HG03064 (cell line): ENCODE measurements around the gene AJUBA.
"Not testable (repeated sequence)": the region's sequence is repeated elsewhere in the genome, so short reads cannot be mapped to it uniquely, and the experiment has no call there.

Source experiments
- ATAC-seq: cut with Tn5 transposase; IDR thresholded peaks from one replicate; pipeline ENCODE4 v1.9.1; 2021; ENCODE audit warnings: low read depth; ENCODE audit not compliant: unreplicated experiment

Gene AJUBA

DNA sequence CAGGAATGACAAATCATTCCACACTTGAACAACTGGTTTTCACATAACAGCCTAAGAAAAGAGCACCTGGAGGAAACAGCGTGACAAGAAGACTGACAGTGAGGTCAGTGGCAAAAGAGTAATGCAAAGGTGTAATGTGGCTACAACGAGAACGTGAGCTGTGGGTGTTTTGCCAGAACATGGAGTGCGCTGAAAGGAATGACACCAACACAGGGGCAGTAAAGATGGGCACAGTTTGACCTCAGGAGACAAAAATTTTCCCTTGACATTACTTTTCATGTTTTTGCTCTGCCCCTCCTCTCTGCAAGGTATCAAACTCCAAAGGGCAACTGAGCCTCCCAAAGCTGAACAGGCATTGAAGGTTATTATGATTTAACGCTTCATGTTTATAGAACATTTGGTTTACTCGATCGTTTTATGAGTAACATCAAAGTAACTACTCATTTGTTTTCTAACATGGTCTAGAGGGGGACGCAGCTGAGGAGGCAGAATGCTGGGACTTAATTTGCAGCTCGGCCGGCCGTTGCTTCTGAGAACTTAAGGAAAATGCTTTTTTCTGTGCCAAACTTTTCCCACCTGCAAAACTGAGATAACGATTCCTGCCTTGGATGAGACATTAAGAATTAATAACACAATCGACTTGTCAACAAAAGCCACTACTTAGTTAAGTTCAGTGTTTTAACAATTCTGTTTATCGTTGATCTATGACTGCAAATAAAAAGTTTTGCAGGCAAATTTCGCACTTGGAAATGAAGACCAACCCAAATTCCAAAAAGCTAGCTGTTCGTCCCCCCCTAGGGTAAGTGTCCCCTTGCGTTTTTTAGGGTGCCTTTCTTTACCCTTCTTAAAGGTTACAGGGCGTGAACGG, 26.4 kb downstream of the AJUBA start:
- ATAC-seq, result no peak

DNA sequence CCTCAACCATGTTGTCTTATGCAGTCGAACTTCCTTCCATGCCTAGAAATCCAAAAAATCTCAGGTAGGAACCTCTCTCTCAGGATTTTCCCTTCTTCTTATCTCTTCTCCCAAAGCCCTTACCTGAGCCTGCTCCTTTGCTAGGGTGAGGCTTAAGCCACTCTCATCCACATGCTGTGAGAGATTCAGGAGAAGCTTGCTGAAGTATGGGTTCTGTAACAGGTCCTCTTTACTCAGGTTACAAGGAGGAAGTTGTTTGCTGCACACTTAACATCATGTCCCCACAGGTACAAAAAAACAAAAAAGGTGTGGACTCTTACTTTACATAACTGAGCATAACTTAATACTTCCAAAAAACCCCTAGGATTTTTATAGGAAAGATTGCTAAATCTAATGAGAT, 29.9 kb downstream of the AJUBA start:
- ATAC-seq, result no peak

DNA sequence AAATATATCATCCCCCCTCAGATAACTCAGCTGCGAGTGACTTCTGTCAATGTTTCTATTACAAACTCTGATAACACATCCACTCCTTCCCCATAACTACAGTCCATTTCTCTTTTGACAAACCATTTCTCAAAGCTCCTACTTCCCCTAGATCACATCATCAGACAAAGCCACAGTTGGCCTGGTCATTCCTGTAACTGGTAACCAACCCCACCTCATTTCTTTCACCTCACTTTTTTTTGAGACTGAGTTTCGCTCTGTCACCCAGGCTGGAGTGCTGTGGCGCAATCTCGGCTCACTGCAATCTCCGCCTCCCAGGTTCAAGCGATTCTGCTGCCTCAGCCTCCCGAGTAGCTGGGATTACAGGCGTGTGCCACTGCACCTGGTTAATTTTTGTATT, 30.6 kb downstream of the AJUBA start:
- ATAC-seq, result not testable (repeated sequence)

DNA sequence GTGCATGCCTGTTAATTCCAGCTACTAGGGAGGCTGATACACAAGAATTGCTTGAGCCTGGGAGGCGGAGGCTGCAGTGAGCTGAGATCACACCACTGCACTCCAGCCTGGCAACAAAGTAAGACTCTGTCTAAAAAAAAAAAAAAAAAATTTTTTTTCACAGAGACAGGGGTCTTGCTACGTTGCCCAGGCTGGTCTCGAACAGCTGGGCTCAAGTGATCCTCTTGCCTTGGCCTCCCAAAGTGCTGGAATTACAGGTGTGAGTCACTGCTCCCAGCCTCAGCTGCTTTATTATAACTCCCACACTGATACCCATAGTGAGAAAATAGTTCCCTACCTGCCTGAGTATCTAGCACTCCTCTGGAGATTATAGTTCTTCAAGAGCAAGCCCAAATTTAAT, 36.7 kb downstream of the AJUBA start:
- ATAC-seq, result no peak

DNA sequence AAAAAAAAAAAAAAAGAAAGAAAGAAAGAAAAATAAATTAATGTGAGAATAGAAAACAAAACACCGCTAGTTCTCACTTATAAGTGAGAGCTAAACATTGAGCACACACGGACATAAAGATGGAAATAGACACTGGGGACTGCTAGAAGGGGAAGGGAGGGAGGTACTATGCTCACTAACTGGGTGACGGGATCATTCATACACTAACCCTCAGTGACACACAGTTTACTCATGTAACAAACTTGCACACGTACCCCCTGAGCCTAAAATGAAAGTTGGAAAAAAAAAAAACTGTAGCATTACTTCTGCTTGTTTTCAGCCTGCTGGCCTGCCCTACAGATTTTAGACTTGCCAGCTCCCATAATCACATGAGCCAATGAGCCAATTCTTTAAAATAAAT, 42.7 kb downstream of the AJUBA start:
- ATAC-seq, result no peak

DNA sequence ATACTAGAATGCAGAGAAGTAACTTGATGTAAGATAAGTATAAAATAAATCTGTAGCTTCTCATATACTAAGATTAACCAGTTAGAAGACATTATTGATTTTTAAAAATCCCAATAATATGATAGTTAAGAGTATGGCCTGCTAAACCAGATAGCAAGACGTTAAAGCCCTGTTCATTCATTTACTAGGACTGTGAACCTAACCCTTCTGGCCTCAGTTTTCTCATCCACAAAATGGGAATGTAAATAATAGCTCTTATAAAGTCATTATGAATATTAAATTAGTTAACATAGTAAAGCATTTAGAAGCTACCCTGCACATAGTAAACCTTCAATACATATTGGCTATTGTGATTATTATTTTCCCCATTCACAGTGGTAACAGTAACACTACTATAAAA, 47.2 kb downstream of the AJUBA start:
- ATAC-seq, result no peak

DNA sequence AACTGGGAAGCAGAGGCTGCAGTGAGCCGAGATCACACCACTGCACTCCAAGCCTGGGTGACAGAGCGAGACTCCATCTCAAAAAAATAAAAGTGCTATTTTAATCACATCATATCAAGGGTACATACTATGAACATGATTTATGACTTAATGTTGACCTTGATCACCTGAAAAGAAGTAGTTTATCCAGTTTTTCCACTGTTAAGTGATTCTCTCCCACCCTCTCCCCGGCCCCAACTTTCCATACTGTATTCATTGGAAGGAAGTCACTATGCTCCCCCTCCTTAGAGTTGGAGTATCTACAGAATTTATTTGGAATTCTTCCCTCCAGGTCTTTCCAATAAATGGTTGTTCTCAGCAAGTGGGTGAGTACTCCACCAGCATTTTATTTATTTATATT, 50.2 kb downstream of the AJUBA start:
- no peak for ATAC-seq

DNA sequence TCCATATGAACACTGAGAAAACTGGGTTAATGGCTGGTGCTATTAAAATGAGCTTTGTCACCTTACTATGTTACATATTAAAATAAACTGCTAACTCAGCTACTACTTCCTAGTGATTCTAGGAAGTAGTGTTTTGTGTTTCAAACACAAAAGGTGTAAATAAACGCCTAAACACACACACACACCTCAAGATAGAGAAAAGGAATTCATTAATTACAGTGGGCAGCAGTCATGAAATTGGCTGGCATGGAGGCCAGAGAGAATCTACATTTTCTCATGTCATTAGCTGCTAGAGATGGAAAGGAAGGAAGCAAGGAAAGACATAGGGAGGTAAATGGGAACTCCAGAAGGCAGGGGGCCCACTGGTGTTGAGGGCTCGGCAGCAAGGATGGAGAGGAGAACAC, 52.4 kb downstream of the AJUBA start:
- ATAC-seq, result peak; percentile 2

DNA sequence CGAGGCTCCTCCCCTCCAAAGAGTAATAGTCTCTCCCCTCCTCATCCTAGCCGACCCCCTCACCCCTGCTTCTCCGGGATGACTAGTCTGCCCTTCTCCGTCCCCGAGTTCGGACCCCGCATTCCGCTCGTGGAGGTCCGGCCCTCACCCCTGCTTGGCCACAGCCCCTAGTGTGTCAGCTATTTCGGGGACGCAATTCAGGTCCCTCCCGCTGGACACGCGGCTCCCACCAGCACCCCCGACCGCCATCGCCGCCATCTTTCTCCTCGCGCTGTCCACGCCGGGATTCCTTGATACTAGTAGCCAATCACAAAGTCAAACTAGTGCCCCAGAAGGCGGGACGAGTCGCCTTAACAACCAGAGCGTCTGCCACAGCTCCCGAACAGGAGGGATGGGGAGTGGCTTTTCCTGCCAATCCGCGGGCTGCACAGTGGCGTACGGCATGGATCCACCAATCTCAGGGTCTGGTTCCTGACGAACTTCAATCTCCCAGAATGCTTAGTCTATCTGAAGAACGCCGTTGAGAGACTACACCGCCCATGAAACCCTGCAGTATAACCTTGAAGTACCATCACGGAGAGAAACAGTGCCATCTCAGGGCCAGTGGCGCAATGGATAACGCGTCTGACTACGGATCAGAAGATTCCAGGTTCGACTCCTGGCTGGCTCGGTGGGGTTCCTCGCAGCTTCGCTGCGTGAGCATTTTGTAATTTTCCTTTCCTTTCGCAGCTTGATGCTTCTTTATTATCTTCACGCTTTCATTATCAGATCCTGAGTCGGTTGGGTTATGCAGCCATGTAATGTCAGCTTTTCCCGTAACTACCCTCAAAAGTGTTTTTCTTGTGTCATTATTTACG, 53.0 kb downstream of the AJUBA start, which contains the start of gene PRMT5:
PRMT5 (minus strand) TSS at position 273 of the 857 bp plus-strand sequence; CDS start at position 258, 15 bp downstream.
- ATAC-seq, result peak; percentile 89

DNA sequence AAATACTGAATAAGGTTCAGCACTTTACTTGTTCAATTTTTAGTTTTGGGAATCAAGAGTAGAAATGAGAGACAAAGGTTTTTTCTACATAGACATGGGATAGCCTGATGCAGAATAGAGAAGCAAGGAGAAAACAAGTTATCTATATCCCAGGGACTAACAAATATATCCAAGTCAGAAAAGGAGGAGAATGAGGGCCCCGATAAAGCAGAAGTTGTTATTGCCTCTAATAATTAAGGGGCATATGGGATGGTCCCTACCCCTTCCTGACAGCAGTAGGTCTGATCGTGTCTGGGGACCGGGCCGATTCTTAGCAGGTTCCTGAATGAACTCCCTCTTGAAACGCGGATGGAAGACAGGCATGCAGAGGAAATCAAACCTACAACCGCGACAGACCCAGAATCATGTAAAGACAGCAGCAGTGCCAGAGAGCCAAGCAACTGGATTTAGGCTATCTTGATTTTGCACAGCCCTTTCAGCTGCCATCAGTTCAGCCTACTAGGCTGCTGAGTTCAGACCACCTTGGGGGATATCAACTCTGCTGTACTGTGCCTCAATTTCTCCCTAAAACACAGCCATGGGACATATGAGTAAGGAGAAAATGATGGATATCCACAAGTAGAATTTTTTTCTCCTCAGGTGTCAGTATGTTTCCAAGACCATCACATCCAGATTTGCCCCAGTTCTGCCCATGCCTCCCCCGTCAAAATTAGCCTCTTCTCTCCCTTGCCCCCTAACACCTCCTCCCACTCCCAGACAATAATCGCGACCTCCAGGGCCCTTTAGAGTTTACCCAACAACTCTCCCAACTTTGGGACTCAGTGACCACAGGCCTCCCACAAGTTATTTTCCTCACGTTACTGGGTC, 53.9 kb downstream of the AJUBA start:
- no peak for ATAC-seq

DNA sequence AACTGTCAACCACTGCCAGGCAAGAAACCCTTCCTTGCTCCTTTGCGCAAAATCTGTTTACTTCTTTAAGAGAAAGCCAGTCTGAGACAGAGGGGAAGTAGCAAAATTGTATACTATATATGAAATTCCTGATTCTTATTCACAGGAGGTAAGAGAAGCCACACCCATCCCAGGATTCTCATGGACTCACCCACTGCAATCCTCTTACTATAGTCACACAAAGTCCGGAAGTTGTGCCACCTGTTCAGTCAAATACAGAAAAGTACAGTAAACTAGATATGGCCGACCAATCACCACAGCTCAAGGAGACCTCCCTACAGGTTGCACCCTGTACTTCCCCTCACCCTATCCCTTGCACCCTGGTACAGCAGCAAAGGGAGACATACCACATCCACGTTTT, 56.0 kb downstream of the AJUBA start:
- ATAC-seq, result no peak

DNA sequence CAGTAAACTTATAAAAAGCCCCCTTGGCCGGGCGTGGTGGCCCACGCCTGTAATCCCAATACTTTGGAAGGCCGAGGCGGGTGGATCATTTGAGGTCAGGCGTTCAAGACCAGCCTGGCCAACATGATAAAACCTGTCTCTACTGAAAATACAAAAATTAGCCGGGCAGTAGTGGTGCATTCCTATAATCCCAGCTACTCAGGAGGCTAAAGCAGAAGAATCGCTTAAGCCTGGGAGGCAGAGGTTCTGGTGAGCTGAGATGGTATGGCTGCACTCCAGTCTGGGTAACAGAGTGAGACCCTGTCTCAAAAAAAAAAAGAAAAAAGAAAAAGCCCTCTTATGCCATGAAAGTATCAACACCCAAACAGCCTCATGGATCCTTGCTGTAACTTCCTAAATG, 56.8 kb downstream of the AJUBA start:
- ATAC-seq, result no peak

DNA sequence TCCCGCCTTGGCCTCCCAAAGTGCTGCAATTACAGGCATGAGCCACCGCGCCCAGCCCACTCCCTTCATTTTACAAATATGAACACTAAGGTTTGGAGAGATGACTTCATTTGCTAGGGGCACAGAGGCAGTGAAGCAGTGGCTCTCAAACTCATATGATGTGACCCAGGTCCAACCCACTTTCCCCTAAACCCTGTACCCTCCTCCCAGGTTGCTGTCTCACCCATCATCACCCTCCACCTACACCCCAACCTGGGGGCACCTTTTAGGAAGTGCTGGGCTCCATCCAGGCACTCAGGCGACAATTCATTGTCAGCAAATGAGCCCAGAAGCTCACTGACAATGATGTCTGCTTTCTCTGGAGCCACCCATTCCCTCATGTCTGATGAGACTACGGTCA, 58.6 kb downstream of the AJUBA start:
- no peak for ATAC-seq

DNA sequence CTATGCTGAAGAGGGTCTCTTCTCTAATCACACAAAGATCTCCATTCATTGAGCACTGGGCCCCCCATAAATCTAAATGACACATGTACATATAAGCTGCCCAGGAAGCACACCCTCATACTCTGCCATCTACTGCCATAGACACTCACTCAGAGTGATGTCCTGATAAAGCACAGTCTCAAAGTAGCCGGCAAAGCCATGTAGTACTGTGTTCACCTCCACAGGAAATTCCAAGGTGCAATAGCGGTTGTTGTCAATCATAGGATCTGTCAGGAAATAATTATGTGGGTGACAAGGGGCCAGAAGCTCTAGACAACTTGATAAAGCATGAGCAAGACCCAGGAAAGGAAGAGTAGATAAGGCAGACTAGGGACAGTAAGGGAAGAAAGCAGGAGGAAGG, 60.1 kb downstream of the AJUBA start:
- no peak for ATAC-seq
